Measurements from ENCODE around the gene DPYSL3. TPM values are rescaled to one million over a fixed set of nuclear protein-coding genes. Genes with fewer than 3 reads are reported as not detected.

The DPYSL3 gene
- total RNA-seq, 1 experiment from 2014 or later = 106 TPM

- DNase-seq = no peak
- intact Hi-C loops (cut with micrococcal nuclease; ENCODE audit: unreplicated experiment) = no loop called here
- BruUV-seq (replicated peaks) = no TSS peak
- H3K27me3 Mint-ChIP-seq (ENCODE audit: insufficient read depth, unreplicated experiment) = no peaks in the 10 kb centered on the region
- CTCF ChIA-PET = interaction anchor here (1.1 kb wide), 1 partner anchor 108 kb away, joined by 3 read pairs; no protein-coding TSS in a partner anchor
- peaks cover 26% of the 10 kb centered on the region for H3K36me3 Mint-ChIP-seq (ENCODE audit: insufficient read depth, unreplicated experiment)
- no peak overlapping the region for H3K27ac Mint-ChIP-seq (ENCODE audit: unreplicated experiment)
- H3K4me3 ChIP-seq (ENCODE audit: low read depth, low read length) = no peak overlapping the region
- H3K9me3 Mint-ChIP-seq (ENCODE audit: unreplicated experiment) = no peaks in the 10 kb centered on the region
- no peaks in the 10 kb centered on the region for H3K36me3 ChIP-seq (ENCODE audit: control insufficient read depth, insufficient read depth, low read length)
- no peaks in the 10 kb centered on the region for H3K9me3 ChIP-seq
- no peak for TF ChIP-seq CTCF (IDR thresholded peaks at IDR 0.05; ENCODE audit: insufficient read depth in 1 of 2, low read depth in 1 of 2, low read length in 1 of 2, severe bottlenecking in 1 of 2, unreplicated experiment in 1 of 2)
- H3K4me3 Mint-ChIP-seq (ENCODE audit: unreplicated experiment) = no peak overlapping the region
- H3K27me3 ChIP-seq (replicated peaks; ENCODE audit: control insufficient read depth, insufficient read depth, low read length) = no peaks in the 10 kb centered on the region
- peaks cover 32% of the 10 kb centered on the region for H3K4me1 Mint-ChIP-seq (ENCODE audit: low read depth, unreplicated experiment)
- POLR2A ChIA-PET = no interaction called here
- H3K4me1 ChIP-seq = peaks cover 40% of the 10 kb centered on the region
Observed at GRCh38 chr5:147450606-147451005, 59.3 kb downstream of the DPYSL3 start.

GRCh38 chr5:147448766-147449165 is 61.1 kb downstream of the DPYSL3 start:
- BruUV-seq (replicated peaks) = no TSS peak
- Histone ChIP-seq H3K27me3 (replicated peaks; ENCODE audit: control insufficient read depth, insufficient read depth, low read length) (no peaks in the 10 kb centered on the region), H3K4me3 (ENCODE audit: low read depth, low read length) (no peak overlapping the region), H3K9me3 (no peaks in the 10 kb centered on the region), H3K4me1 (peaks cover 40% of the 10 kb centered on the region), H3K36me3 (ENCODE audit: control insufficient read depth, insufficient read depth, low read length) (no peaks in the 10 kb centered on the region)
- ChIA-PET CTCF (interaction anchor here (0.9 to 1.5 kb wide), 5 partner anchors 13 to 130 kb away, joined by 3 to 4 read pairs (median 3); no protein-coding TSS in a partner anchor), POLR2A (interaction anchor here (1.2 kb wide), 1 partner anchor 16 kb away, joined by 4 read pairs; no protein-coding TSS in a partner anchor)
- no peaks in the 10 kb centered on the region for H3K9me3 Mint-ChIP-seq (ENCODE audit: unreplicated experiment)
- intact Hi-C loops (cut with micrococcal nuclease; ENCODE audit: unreplicated experiment) = loop anchor here (2.0 kb wide), 1 partner anchor 16 kb away; no protein-coding TSS in a partner anchor
- peak overlapping the region; percentile 29 for H3K27ac Mint-ChIP-seq (ENCODE audit: unreplicated experiment)
- H3K4me1 Mint-ChIP-seq (ENCODE audit: low read depth, unreplicated experiment) = peaks cover 32% of the 10 kb centered on the region
- no peaks in the 10 kb centered on the region for H3K27me3 Mint-ChIP-seq (ENCODE audit: insufficient read depth, unreplicated experiment)
- peaks cover 32% of the 10 kb centered on the region for H3K36me3 Mint-ChIP-seq (ENCODE audit: insufficient read depth, unreplicated experiment)
- no peak for TF ChIP-seq CTCF (IDR thresholded peaks at IDR 0.05; ENCODE audit: insufficient read depth in 1 of 2, low read depth in 1 of 2, low read length in 1 of 2, severe bottlenecking in 1 of 2, unreplicated experiment in 1 of 2)
- DNase-seq = no peak
- peak overlapping the region; percentile 51 for H3K4me3 Mint-ChIP-seq (ENCODE audit: unreplicated experiment)

- H3K9me3 ChIP-seq = no peaks in the 10 kb centered on the region
- Mint-ChIP-seq H3K27me3 (ENCODE audit: insufficient read depth, unreplicated experiment) (no peaks in the 10 kb centered on the region), H3K4me1 (ENCODE audit: low read depth, unreplicated experiment) (peaks cover 21% of the 10 kb centered on the region), H3K36me3 (ENCODE audit: insufficient read depth, unreplicated experiment) (peaks cover 30% of the 10 kb centered on the region), H3K9me3 (ENCODE audit: unreplicated experiment) (no peaks in the 10 kb centered on the region), H3K27ac (ENCODE audit: unreplicated experiment) (no peak overlapping the region), H3K4me3 (ENCODE audit: unreplicated experiment) (no peak overlapping the region)
- intact Hi-C loops (cut with micrococcal nuclease; ENCODE audit: unreplicated experiment) = no loop called here
- H3K4me1 ChIP-seq = peaks cover 33% of the 10 kb centered on the region
- ChIA-PET CTCF (no interaction called here), POLR2A (interaction anchor here (1.2 kb wide), 1 partner anchor 14 kb away, joined by 4 read pairs; no protein-coding TSS in a partner anchor)
- no peak for DNase-seq
- H3K36me3 ChIP-seq (ENCODE audit: control insufficient read depth, insufficient read depth, low read length) = no peaks in the 10 kb centered on the region
- H3K4me3 ChIP-seq (ENCODE audit: low read depth, low read length) = no peak overlapping the region
- no peak for TF ChIP-seq CTCF (IDR thresholded peaks at IDR 0.05; ENCODE audit: insufficient read depth in 1 of 2, low read depth in 1 of 2, low read length in 1 of 2, severe bottlenecking in 1 of 2, unreplicated experiment in 1 of 2)
- BruUV-seq (replicated peaks) = no TSS peak
- no peaks in the 10 kb centered on the region for H3K27me3 ChIP-seq (replicated peaks; ENCODE audit: control insufficient read depth, insufficient read depth, low read length)
Observed at GRCh38 chr5:147446523-147446922, 63.3 kb downstream of the DPYSL3 start.

Data from Caco-2 (cell line).